KG1 (cell line): ENCODE data around the gene RPL37A.

Source experiments
- DNase-seq: peaks from one replicate; lab custom pipeline; 2025; lab: John Stamatoyannopoulos, UW

RPL37A gene

GRCh38 chr2:216490061-216490460 lies 8.6 kb upstream of the RPL37A start:
- DNase-seq = no peak

GRCh38 chr2:216491793-216492596 lies 6.6 kb upstream of the RPL37A start:
- no peak for DNase-seq

DNA sequence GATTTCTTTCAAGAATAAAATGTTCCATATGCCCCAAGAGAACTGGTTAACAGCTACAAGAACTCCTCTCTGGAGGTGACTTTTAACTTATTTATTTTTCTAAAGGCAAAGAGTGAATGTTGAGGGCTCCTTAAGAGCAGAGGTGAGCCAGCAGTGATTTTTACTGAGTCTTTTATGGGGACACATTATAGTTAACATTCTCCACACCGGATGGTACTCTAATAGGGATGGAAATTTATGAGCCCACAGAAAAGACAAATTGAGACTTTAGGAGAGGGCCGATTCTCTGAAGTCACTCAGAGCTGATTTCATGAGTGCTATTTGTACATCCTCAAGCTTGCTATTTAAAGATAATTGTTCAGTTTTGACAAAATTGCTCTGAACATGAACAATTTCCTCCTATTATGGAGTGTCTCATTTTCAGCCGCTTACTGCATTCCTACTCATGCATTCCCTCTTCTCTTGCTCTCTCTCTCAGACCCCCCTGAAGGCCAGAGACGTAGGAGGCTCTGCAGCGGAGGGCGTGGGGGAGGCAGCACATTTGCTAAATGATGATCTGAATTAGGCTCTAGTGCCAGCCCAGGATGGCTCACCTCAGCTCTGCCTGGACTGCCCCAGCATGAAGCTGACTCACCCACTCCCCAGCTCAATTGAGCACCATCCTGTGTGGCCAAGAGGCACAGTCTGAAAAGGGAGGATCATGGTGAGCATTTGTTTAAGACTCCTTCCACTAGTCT lies 5.9 kb upstream of the RPL37A start:
- DNase-seq = no peak

- no peak for DNase-seq
Measured at GRCh38 chr2:216493334-216493685, 5.3 kb upstream of the RPL37A start.

GRCh38 chr2:216495656-216496055 lies 3.0 kb upstream of the RPL37A start:
- no peak for DNase-seq

GRCh38 chr2:216497382-216498069 lies 1.1 kb upstream of the RPL37A start:
- no peak for DNase-seq

DNA sequence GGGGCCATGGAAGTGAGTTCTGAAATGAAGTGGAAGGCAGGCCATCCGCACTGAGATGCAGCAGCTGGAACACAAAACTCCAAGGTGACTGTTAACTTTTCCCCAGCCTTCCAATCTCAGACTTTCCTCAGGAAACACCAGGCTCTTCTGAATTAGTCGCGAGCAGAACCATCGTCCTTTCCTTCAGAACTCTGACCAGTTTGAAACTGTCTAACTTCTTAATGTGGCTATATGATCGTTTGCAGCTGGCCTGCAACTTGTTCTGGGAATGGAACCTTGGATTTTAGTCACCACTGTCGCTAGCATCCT lies 620 bp upstream of the RPL37A start:
- DNase-seq = no peak

DNA sequence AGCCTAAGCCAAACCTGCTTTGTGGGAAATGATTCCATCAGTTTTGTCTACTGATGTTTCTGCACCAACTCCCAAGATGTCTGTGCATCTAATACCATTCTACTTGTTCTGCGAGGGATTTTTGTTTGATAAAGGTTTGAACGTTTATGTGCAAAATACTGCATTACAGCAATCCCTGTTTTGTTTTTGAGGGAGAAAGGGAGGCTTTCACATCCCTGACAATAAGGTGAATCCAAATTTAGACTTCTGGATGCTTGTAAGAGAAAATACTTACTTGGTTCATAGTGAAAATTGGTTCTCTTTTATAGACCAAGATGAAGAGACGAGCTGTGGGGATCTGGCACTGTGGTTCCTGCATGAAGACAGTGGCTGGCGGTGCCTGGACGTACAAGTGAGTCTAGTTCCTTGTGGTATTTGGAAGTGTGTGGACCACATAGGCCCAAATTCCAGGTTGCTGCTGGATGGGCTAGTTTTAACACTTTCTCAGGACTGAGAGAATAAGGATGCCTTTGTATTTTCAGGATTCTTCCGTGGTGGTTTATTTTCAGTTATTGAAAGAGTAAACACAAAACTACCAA lies 1.1 kb downstream of the RPL37A start:
- DNase-seq = no peak

DNA sequence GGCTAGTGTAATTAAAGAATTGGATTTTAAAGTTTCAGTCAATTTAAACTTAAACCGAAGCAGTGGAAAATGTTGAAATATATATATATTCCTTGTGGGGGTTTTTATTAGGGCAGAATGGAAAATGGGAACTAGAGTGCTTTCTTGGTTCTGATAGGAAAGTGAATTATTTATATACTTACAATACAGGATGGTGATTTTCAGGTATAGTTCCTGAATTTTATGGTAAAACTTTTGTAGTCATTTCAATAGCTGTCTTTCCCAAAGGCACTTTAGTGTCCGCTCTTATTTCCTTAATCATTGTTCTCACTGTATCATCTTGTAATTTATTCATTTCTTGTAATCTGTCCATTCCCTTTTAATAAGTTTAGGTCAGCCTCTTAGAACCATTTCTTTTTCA lies 1.9 kb downstream of the RPL37A start:
- no peak for DNase-seq

DNA sequence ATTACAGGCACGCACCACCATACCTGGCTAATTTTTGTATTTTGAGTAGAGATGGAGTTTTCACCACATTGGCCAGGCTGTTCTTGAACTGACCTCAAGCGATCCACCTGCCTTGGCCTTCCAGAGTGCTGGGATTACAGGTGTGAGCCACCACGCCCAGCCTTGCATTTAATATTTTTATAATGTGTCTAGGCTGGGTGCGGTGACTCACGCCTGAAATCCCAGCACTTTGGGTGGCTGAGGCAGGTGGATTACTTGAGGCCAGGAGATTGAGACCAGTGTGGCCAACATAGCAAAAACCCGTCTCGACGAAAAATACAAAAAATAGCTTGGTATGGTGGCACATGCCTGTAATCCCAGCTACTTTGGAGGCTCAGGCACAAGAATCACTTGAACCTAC lies 3.2 kb downstream of the RPL37A start:
- DNase-seq = no peak

GRCh38 chr2:216502381-216503158 lies 3.9 kb downstream of the RPL37A start:
- no peak for DNase-seq

GRCh38 chr2:216503159-216503629 lies 4.5 kb downstream of the RPL37A start:
- no peak for DNase-seq

GRCh38 chr2:216503697-216504375 lies 5.2 kb downstream of the RPL37A start:
- DNase-seq = no peak

GRCh38 chr2:216504376-216504762 lies 5.7 kb downstream of the RPL37A start:
- no peak for DNase-seq

DNA sequence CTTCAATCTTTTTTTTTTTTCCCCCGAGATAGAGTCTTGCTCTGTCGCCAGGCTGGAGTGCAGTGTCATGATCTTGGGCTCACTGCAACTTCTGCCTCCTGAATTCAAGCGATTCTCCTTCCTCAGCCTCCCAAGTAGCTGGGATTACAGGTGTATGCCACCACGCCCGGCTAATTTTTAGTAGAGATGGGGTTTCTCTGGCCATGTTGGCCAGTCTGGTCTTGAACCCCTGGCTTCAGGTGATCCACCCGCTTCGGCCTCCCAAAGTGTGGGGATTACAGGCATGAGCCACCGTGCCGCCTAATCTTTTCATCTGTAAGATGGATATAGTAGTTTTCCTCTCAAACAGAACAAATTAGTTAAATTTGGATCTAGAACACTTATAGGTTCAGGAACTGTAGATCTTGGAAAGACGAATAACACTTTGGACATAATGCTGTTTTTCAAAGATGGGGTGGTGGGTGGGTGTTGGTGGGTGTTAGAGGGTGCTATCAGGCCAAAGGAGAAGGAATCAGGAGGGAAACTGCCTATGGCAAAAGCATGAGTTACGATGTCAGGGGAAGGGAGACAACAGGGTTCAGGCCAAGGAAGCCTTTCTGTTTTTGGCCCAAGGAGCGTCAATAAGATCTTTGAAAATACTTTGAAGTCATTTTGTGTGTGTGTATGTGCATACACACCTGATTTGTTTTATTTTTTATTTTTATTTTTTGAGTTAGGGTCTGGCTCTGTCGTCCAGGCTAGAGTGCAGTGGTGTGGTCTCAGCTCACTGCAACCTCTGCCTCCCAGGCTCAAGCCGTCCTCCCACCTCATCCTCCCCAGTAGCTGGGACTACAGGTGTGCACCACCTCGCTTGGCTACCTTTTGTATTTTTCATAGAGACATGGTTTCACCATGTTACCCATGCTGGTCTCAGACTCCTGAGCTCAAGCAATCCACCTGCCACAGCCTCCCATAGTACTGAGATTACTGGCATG lies 6.8 kb downstream of the RPL37A start:
- no peak for DNase-seq

GRCh38 chr2:216507220-216508160 lies 8.8 kb downstream of the RPL37A start:
- no peak for DNase-seq

DNA sequence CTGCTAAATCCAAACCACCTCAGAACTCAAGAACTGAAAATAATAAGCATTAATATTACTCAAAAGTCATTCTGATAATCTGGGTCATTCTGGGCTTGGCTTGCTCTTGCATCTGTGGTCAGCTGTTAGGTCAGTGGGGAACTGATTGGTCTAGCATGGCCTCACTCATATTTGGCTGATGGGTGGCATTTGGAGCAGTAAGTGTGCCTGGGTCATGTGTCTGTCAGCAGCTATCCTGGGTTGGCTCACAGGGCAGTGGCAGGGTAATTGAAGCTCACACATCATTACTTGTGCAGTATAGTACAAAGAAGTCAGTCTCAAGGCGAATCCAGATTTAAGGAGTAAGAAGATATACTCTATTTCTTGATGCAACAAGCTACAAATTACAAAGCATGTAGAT lies 9.6 kb downstream of the RPL37A start:
- DNase-seq = no peak

DNA sequence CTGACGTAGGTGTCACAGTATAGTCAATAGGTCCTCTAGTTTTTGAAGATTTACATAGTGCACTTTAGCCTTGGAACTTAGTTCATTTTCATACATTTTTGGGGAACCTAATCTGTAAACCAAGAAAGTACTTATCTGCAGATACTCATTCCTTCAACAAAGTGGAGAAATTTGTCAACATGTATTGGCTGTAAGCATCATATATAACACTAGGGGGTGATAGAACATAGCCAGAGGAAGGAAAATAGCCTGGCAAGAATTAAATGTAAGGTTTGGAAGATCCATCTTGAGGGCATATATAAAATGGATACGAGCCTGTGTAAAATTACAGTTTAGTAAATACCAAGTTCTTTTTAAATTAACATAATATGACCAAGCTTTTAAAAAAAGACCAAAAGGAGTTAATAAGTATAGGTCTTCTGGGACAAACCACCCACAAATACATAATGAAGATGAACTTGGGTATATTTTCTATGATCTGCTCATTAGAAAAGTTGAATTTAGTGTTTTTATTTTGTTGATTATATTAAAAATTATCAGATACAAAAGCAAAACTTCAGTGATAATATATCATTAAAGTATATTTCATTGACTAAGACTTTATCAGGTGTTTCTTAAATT lies 18.2 kb downstream of the RPL37A start:
- no peak for DNase-seq
